Measurements from ENCODE around the gene AURKAIP1. TPM values are rescaled to one million over a fixed set of nuclear protein-coding genes. Genes with fewer than 3 reads are reported as not detected.

The AURKAIP1 gene
- total and polyA plus RNA-seq, 2 of the 13 experiments (the other 11 are each of a cell fraction or from before 2014, with no cell fraction given): 69.5 to 175 TPM

- no peak for TF ChIP-seq RFXANK (CRISPR knock-in tag; IDR thresholded peaks at IDR 0.05)
- TF ChIP-seq ZNF501 (CRISPR knock-in tag; IDR thresholded peaks at IDR 0.05): no peak
- TF ChIP-seq NFKB2 (CRISPR knock-in tag; IDR thresholded peaks at IDR 0.05; ENCODE audit: borderline replicate concordance): 0 out of 2 replicates have a peak, but pooled peaks have one; percentile 8
- no peak for TF ChIP-seq CREM (IDR thresholded peaks at IDR 0.05)
- no peak for TF ChIP-seq CREM (CRISPR knock-in tag; IDR thresholded peaks at IDR 0.05)
- no peak for TF ChIP-seq ZBTB37 (CRISPR knock-in tag; IDR thresholded peaks at IDR 0.05)
- TF ChIP-seq ZNF260 (CRISPR knock-in tag; IDR thresholded peaks at IDR 0.05; ENCODE audit: borderline replicate concordance, low read depth): no peak
- no peak for TF ChIP-seq ZNF431 (CRISPR knock-in tag; IDR thresholded peaks at IDR 0.05; ENCODE audit: borderline replicate concordance, low read depth)
- TF ChIP-seq AGO2 (optimal IDR thresholded peaks at IDR 0.05; ENCODE audit: low read depth, low read length): no peak
- TF ChIP-seq ZFP36L2 (CRISPR knock-in tag; IDR thresholded peaks at IDR 0.05): 0 out of 2 replicates have a peak, but pooled peaks have one; percentile 2
- TF ChIP-seq BRD4 (CRISPR knock-in tag; IDR thresholded peaks at IDR 0.05): no peak
Observed at GRCh38 chr1:1335283-1335682, 39.7 kb downstream of the AURKAIP1 start (continued).

DNA sequence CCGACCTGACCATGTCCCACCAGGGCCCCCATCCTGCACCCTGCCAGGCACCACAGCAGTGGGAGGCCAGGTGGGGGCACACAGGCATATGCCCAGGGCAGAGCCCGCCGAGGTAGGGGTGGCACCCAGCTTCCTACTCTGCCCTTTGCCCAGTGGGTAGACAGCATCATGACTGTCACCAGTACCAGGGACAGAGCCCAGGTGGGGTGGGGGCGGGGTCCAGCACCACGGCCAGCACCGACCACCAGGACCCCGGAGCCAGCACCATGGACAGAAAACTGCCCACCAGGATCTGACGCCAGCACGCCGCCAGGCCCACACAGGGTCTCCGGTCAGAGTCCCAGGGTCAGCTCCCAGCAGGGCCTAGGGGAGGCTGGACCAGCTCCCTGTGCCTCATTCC lies 40.2 kb downstream of the AURKAIP1 start:
- in situ Hi-C loops (cut with HindIII; ENCODE audit: extremely low pct_ligation_motif_present, low pct_unique_long_range_greater_than_20kb): no loop called here
- Histone ChIP-seq H3K4me2 (ENCODE audit: low read depth, low read length) (no peak overlapping the region), H3K27me3 (ENCODE audit: control insufficient read depth in 1 of 2, insufficient read depth in 2 of 2, low read length in 2 of 2) (0 out of 5 replicates have a peak, but pooled peaks cover 0 to 4% of the 10 kb centered on the region in 2 experiments), H2AFZ (ENCODE audit: low read length) (no peak overlapping the region), H3K4me3 (replicated peaks in 1 of 3; ENCODE audit: insufficient read depth in 1 of 3, low read depth in 2 of 3, low read length in 3 of 3) (no peak overlapping the region), H3K79me2 (ENCODE audit: insufficient read depth, low read length) (no peaks in the 10 kb centered on the region), H3K9me3 (ENCODE audit: low read length) (no peaks in the 10 kb centered on the region), H3K4me1 (ENCODE audit: insufficient read depth, low read length) (peaks cover 23% of the 10 kb centered on the region), H3K9ac (ENCODE audit: insufficient read depth, low read depth, low read length) (no peak overlapping the region), H3K36me3 (replicated peaks in 1 of 2; ENCODE audit: control insufficient read depth in 1 of 2, insufficient read depth in 2 of 2, low read length in 2 of 2) (peaks cover 4 to 8% of the 10 kb centered on the region in 2 experiments; a peak in 4 of 5 replicates), H4K20me1 (ENCODE audit: insufficient read depth, low read length) (peaks cover 7% of the 10 kb centered on the region; the same call in 1 of the 2 replicates), H3K27ac (ENCODE audit: extremely low read length, insufficient read depth, low read length) (no peak overlapping the region)
- 95% methylated on average over 4 of the region's 11 CpGs for WGBS (ENCODE audit: low lambda C conversion rate)
- ChIA-PET CTCF (ENCODE audit: low intra/inter-chr PET ratio, low total read pairs) (no interaction called here), POLR2A (interaction anchor here (1.4 to 3.9 kb wide), 3 partner anchors 11 to 40 kb away, joined by 3 to 12 read pairs (median 4); partner anchors contain the start of genes AURKAIP1 and DVL1)
- DNase-seq (ENCODE audit: low spot score): no peak
- no peak for FAIRE-seq
- BruUV-seq (replicated peaks): no TSS peak
- ATAC-seq: no peak
- intact Hi-C loops (cut with micrococcal nuclease; ENCODE audit: unreplicated experiment): no loop called here
- peak; percentile 88 for TF ChIP-seq SALL1 (CRISPR knock-in tag; IDR thresholded peaks at IDR 0.05)
- TF ChIP-seq NR2F1 (CRISPR knock-in tag; IDR thresholded peaks at IDR 0.05): no peak
- TF ChIP-seq HOXD1 (CRISPR knock-in tag; IDR thresholded peaks at IDR 0.05): peak; percentile 36; the same call in 1 of the 2 replicates
- no peak for TF ChIP-seq ZNF264 (CRISPR knock-in tag; IDR thresholded peaks at IDR 0.05)
- no peak for TF ChIP-seq PLRG1 (conservative IDR thresholded peaks at IDR 0.05)
- TF ChIP-seq TP53 (CRISPR knock-in tag; conservative IDR thresholded peaks at IDR 0.05): no peak
- no peak for TF ChIP-seq RXRB (CRISPR knock-in tag; IDR thresholded peaks at IDR 0.05; ENCODE audit: borderline replicate concordance)
- TF ChIP-seq TFDP2 (CRISPR knock-in tag; IDR thresholded peaks at IDR 0.05): no peak
- TF ChIP-seq TOPORS (CRISPR knock-in tag; IDR thresholded peaks at IDR 0.05): peak; percentile 55; the same call in 1 of the 2 replicates
- TF ChIP-seq, protein P1, sequence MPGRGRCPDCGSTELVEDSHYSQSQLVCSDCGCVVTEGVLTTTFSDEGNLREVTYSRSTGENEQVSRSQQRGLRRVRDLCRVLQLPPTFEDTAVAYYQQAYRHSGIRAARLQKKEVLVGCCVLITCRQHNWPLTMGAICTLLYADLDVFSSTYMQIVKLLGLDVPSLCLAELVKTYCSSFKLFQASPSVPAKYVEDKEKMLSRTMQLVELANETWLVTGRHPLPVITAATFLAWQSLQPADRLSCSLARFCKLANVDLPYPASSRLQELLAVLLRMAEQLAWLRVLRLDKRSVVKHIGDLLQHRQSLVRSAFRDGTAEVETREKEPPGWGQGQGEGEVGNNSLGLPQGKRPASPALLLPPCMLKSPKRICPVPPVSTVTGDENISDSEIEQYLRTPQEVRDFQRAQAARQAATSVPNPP (CRISPR knock-in tag; IDR thresholded peaks at IDR 0.05): no peak
- TF ChIP-seq SNAPC2 (CRISPR knock-in tag; IDR thresholded peaks at IDR 0.05): no peak
- TF ChIP-seq SMC3 (IDR thresholded peaks at IDR 0.05; ENCODE audit: low read length): no peak
